ENCODE measurements around the gene TTPAL. TPM values are rescaled to one million over a fixed set of nuclear protein-coding genes. Genes with fewer than 3 reads are reported as not detected.

The TTPAL gene
- total RNA-seq, 1 experiment from 2014 or later = 21.1 TPM

- Histone ChIP-seq H2BK5ac (ENCODE audit: insufficient read length, low read length) (no peak overlapping the region), H2AK5ac (ENCODE audit: insufficient read length, low read length) (no peak overlapping the region), H2BK120ac (ENCODE audit: low read depth, low read length, poor library complexity, severe bottlenecking) (no peak overlapping the region), H4K91ac (ENCODE audit: insufficient read length, low read depth, low read length) (no peak overlapping the region), H2BK20ac (ENCODE audit: low read depth, low read length, poor library complexity, severe bottlenecking) (no peak overlapping the region), H3K56ac (ENCODE audit: insufficient read length, low read depth, low read length) (no peak overlapping the region), H3K14ac (ENCODE audit: insufficient read depth, low read length) (no peak overlapping the region), H3K18ac (ENCODE audit: insufficient read length, low read depth, low read length) (no peak overlapping the region), H4K8ac (replicated peaks; ENCODE audit: insufficient read length, low read depth, low read length) (no peak overlapping the region), H3K23me2 (ENCODE audit: insufficient read length, low read depth, low read length, poor library complexity, severe bottlenecking) (no peaks in the 10 kb centered on the region), H3K23ac (ENCODE audit: insufficient read length, low read depth, low read length) (no peak overlapping the region), H2BK15ac (ENCODE audit: low read depth, low read length) (no peak overlapping the region), H3K27me3 (ENCODE audit: insufficient read depth, low read length) (no peaks in the 10 kb centered on the region; the same call in 1 of the 2 replicates), H4K20me1 (ENCODE audit: control insufficient read depth, insufficient read depth, insufficient read length) (no peaks in the 10 kb centered on the region), H3K4me1 (ENCODE audit: insufficient read depth, low read length) (no peaks in the 10 kb centered on the region), H3K27ac (ENCODE audit: insufficient read length, low read depth, low read length) (no peak overlapping the region), H2BK12ac (ENCODE audit: insufficient read length, low read depth, low read length) (no peak overlapping the region), H3K4ac (ENCODE audit: low read depth, low read length) (no peak overlapping the region), H3K4me2 (ENCODE audit: insufficient read depth, insufficient read length, low read length) (no peak overlapping the region), H2AFZ (ENCODE audit: low read length) (no peak overlapping the region), H3K79me2 (ENCODE audit: insufficient read depth, low read length) (no peaks in the 10 kb centered on the region), H3T11ph (ENCODE audit: low read length) (no peak overlapping the region), H3K79me1 (ENCODE audit: insufficient read depth, low read depth, low read length, poor library complexity, severe bottlenecking) (no peaks in the 10 kb centered on the region), H3K9ac (ENCODE audit: extremely low read depth, insufficient read length, low read length) (no peak overlapping the region), H3K9me3 (ENCODE audit: control insufficient read depth, low read depth, low read length) (no peaks in the 10 kb centered on the region), H4K5ac (ENCODE audit: insufficient read length, low read depth, low read length) (no peak overlapping the region)
- no peaks in the 10 kb centered on the region for H3K9me3 Mint-ChIP-seq
- TF ChIP-seq CTCF (conservative IDR thresholded peaks at IDR 0.05) = no peak
- no peaks in the 10 kb centered on the region for H3K4me1 Mint-ChIP-seq
- H3K27ac Mint-ChIP-seq = no peak overlapping the region
- no CpG with 5 or more reads among the region's 3 CpGs for WGBS (ENCODE audit: extremely low coverage, insufficient read length, low lambda C conversion rate)
- H3K4me3 Mint-ChIP-seq = no peak overlapping the region
- H3K27me3 Mint-ChIP-seq (ENCODE audit: low read depth) = peaks cover 9% of the 10 kb centered on the region
- DNase-seq = no peak
- H3K36me3 Mint-ChIP-seq (ENCODE audit: insufficient read depth in 1 of 3, low read depth in 3 of 3) = no peaks in the 10 kb centered on the region
Measured at GRCh38 chr20:44427804-44428173, 47.9 kb upstream of the TTPAL start.

All from H9 (cell line).